Measurements from ENCODE around the gene HSP90AA1.

Gene HSP90AA1

GRCh38 chr14:102063808-102064429 is 22.9 kb downstream of the HSP90AA1 start:
- DNase-seq, result no peak

GRCh38 chr14:102063109-102063807 is 23.6 kb downstream of the HSP90AA1 start:
- peak; percentile 5 for DNase-seq

- no peak for DNase-seq
Observed at GRCh38 chr14:102058961-102059360, 27.9 kb downstream of the HSP90AA1 start.

- DNase-seq, result no peak
Observed at GRCh38 chr14:102058146-102058545, 28.7 kb downstream of the HSP90AA1 start.

GRCh38 chr14:102057480-102058114 is 29.2 kb downstream of the HSP90AA1 start:
- no peak for DNase-seq

GRCh38 chr14:102056694-102057442 is 30.0 kb downstream of the HSP90AA1 start:
- no peak for DNase-seq

- DNase-seq, result no peak
Observed at GRCh38 chr14:102055181-102055901, 31.5 kb downstream of the HSP90AA1 start.

GRCh38 chr14:102052522-102052921 is 34.3 kb downstream of the HSP90AA1 start:
- no peak for DNase-seq

- no peak for DNase-seq
Observed at GRCh38 chr14:102050625-102051024, 36.2 kb downstream of the HSP90AA1 start.

GRCh38 chr14:102050026-102050405 is 36.8 kb downstream of the HSP90AA1 start:
- DNase-seq, result no peak

- DNase-seq, result no peak
Observed at GRCh38 chr14:102049258-102050025, 37.4 kb downstream of the HSP90AA1 start.

GRCh38 chr14:102047808-102048540 is 38.9 kb downstream of the HSP90AA1 start:
- no peak for DNase-seq

- peak; percentile 2 for DNase-seq
Observed at GRCh38 chr14:102046337-102047278, 40.2 kb downstream of the HSP90AA1 start.

GRCh38 chr14:102044566-102044965 is 42.3 kb downstream of the HSP90AA1 start:
- no peak for DNase-seq

GRCh38 chr14:102043251-102044025 is 43.4 kb downstream of the HSP90AA1 start:
- DNase-seq, result no peak

- no peak for DNase-seq
Observed at GRCh38 chr14:102042699-102043098, 44.1 kb downstream of the HSP90AA1 start.

GRCh38 chr14:102040153-102040552 is 46.7 kb downstream of the HSP90AA1 start:
- DNase-seq, result no peak

- DNase-seq, result no peak
Observed at GRCh38 chr14:102039157-102039556, 47.7 kb downstream of the HSP90AA1 start.

GRCh38 chr14:102037686-102038085 is 49.2 kb downstream of the HSP90AA1 start:
- no peak for DNase-seq
